Measurements from ENCODE around the gene KCNQ1. TPM values are rescaled to one million over a fixed set of nuclear protein-coding genes. Genes with fewer than 3 reads are reported as not detected.

KCNQ1 gene
- total and polyA plus RNA-seq, 2 donors (not counting 1 experiment from before 2014, with no cell fraction given) = 21.5 to 28.8 TPM

DNA sequence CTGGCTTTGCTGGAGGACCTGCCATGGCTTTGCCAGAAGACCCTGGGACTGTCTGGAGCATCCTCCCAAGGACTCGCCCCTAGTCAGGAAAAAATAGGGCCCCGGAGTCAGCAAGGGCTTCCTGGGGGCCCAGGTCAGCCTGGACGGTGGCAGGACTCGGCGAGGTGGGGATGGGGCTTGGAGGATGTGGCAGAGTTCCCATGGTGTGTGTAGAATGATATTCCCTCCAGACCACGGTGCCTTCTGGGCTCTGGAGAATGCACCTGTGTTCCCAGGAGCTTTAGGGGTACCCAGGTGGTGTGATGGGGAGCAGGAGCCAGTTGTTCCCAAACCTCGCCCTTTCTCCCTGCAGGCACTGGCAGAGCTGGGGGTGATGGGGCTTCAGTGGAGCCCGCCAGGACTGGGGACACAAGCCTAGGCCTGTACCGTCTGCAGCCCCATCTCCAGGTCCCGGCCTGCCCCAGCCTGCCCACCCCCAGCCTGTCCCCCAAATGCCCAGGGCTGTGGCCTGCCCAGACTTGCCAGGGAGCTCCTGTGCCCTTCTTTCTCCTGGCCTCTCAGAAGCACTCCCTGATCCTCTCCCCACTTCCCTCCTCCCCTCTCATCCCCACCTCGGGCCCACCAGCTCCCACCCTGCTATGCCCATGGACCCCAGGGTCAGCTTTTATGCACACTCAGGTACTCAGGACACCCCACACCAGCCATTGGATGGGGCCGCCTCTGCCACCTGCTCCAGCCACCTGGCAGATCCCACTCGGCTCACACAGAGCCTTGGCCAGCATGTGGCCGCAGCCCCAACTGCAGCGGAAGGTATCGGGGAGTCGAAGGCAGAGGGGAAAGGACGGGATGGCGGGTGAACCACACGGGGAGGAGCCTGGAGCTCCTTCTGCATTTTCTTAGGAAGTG, 358.6 kb downstream of the KCNQ1 start:
- H3K4me1 Mint-ChIP-seq = no peaks in the 10 kb centered on the region
- H3K27ac ChIP-seq (ENCODE audit: low read length in 2 of 2) = no peak overlapping the region
- H3K27me3 ChIP-seq (replicated peaks in 1 of 4; ENCODE audit: control extremely low read depth in 1 of 4, control insufficient read depth in 3 of 4, insufficient read depth in 4 of 4, low read length in 3 of 4) = no peaks in the 10 kb centered on the region
- CTCF ChIA-PET = no interaction called here
- no peak overlapping the region for H3K27ac Mint-ChIP-seq
- no peak for ATAC-seq (ENCODE audit: low read depth)
- peaks cover 1% of the 10 kb centered on the region for H3K9me3 Mint-ChIP-seq (ENCODE audit: insufficient read depth)
- no peak overlapping the region for H3K4me3 ChIP-seq (ENCODE audit: control extremely low read depth in 1 of 5, extremely low read depth in 1 of 5, insufficient read depth in 1 of 5, low read depth in 2 of 5, low read length in 4 of 5)
- no peak for DNase-seq
- 91% methylated on average over 20 of the region's 20 CpGs for WGBS (ENCODE audit: insufficient coverage)
- peaks cover 0 to 19% (median 0%) of the 10 kb centered on the region in 3 donors for H3K9me3 ChIP-seq (ENCODE audit: control extremely low read depth in 1 of 3, control insufficient read depth in 2 of 3, insufficient read depth in 1 of 3, low read length in 2 of 3)
- POLR2A ChIA-PET = no interaction called here
- TF ChIP-seq EZH2 (IDR thresholded peaks at IDR 0.05; ENCODE audit: borderline replicate concordance, insufficient read depth, low read depth, low read length, poor library complexity, severe bottlenecking) (no peak), CTCF (IDR thresholded peaks at IDR 0.05) (no peak)
- H3K79me2 ChIP-seq (ENCODE audit: control insufficient read depth, insufficient read depth, low read length) = no peaks in the 10 kb centered on the region
- no peak overlapping the region for H3K4me3 Mint-ChIP-seq
- H3K36me3 ChIP-seq (replicated peaks in 1 of 2; ENCODE audit: control extremely low read depth in 1 of 2, control insufficient read depth in 1 of 2, extremely low read depth in 1 of 2, insufficient read depth in 2 of 2, low read length in 1 of 2) = no peaks in the 10 kb centered on the region
- no peaks in the 10 kb centered on the region for H3K27me3 Mint-ChIP-seq
- no peaks in the 10 kb centered on the region for H4K20me1 ChIP-seq (ENCODE audit: control insufficient read depth, insufficient read depth, low read length, poor library complexity, severe bottlenecking)
- no peak overlapping the region for H3K9ac ChIP-seq (ENCODE audit: low read length)
- H3K4me2 ChIP-seq (replicated peaks; ENCODE audit: low read depth, low read length, poor library complexity, severe bottlenecking) = no peak overlapping the region
- no peaks in the 10 kb centered on the region for H3K4me1 ChIP-seq (ENCODE audit: control insufficient read depth in 2 of 2, insufficient read depth in 2 of 2, low read length in 2 of 2)
- no peak overlapping the region for H2AFZ ChIP-seq (ENCODE audit: insufficient read depth, low read depth, low read length, poor library complexity, severe bottlenecking)
- intact Hi-C loops (cut with micrococcal nuclease) = no loop called here

DNA sequence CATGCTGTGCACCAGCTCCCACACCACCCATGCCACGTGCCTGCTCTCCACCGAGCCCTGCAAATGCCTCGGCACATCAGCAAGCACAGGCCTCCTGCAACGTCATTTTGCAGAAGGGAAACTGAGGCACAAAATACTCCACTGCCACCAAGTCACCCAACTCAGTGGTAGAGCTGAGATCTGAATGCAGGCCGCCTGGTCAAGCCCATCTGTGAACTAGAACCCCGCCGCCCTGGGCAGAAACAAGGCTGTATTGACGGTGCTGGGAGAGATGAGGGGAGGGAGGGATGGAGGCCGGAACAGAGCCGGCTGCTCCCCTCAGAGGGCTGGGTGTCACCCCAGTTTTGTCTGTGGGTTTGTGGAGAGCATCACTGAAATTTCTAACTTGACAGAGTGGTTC, 359.4 kb downstream of the KCNQ1 start:
- ATAC-seq (ENCODE audit: low read depth) (no peak), DNase-seq (no peak)
- H3K4me3 ChIP-seq (ENCODE audit: control extremely low read depth in 1 of 5, extremely low read depth in 1 of 5, insufficient read depth in 1 of 5, low read depth in 2 of 5, low read length in 4 of 5) = no peak overlapping the region
- peaks cover 1% of the 10 kb centered on the region for H3K9me3 Mint-ChIP-seq (ENCODE audit: insufficient read depth)
- H3K27me3 Mint-ChIP-seq = no peaks in the 10 kb centered on the region
- no peak overlapping the region for H2AFZ ChIP-seq (ENCODE audit: insufficient read depth, low read depth, low read length, poor library complexity, severe bottlenecking)
- 97% methylated on average over 5 of the region's 10 CpGs for WGBS (ENCODE audit: insufficient coverage)
- intact Hi-C loops (cut with micrococcal nuclease) = no loop called here
- POLR2A ChIA-PET = no interaction called here
- no peaks in the 10 kb centered on the region for H4K20me1 ChIP-seq (ENCODE audit: control insufficient read depth, insufficient read depth, low read length, poor library complexity, severe bottlenecking)
- no peak overlapping the region for H3K27ac Mint-ChIP-seq
- no peaks in the 10 kb centered on the region for H3K79me2 ChIP-seq (ENCODE audit: control insufficient read depth, insufficient read depth, low read length)
- no peak for TF ChIP-seq CTCF (IDR thresholded peaks at IDR 0.05)
- no peak for TF ChIP-seq EZH2 (IDR thresholded peaks at IDR 0.05; ENCODE audit: borderline replicate concordance, insufficient read depth, low read depth, low read length, poor library complexity, severe bottlenecking)
- no peak overlapping the region for H3K27ac ChIP-seq (ENCODE audit: low read length in 2 of 2)
- H3K4me3 Mint-ChIP-seq = no peak overlapping the region
- no peaks in the 10 kb centered on the region for H3K27me3 ChIP-seq (replicated peaks in 1 of 4; ENCODE audit: control extremely low read depth in 1 of 4, control insufficient read depth in 3 of 4, insufficient read depth in 4 of 4, low read length in 3 of 4)
- no peak overlapping the region for H3K9ac ChIP-seq (ENCODE audit: low read length)
- H3K9me3 ChIP-seq (ENCODE audit: control extremely low read depth in 1 of 3, control insufficient read depth in 2 of 3, insufficient read depth in 1 of 3, low read length in 2 of 3) = peaks cover 0 to 15% (median 0%) of the 10 kb centered on the region in 3 donors
- H3K4me2 ChIP-seq (replicated peaks; ENCODE audit: low read depth, low read length, poor library complexity, severe bottlenecking) = no peak overlapping the region
- no peaks in the 10 kb centered on the region for H3K4me1 Mint-ChIP-seq
- no peaks in the 10 kb centered on the region for H3K4me1 ChIP-seq (ENCODE audit: control insufficient read depth in 2 of 2, insufficient read depth in 2 of 2, low read length in 2 of 2)
- CTCF ChIA-PET = no interaction called here
- H3K36me3 ChIP-seq (replicated peaks in 1 of 2; ENCODE audit: control extremely low read depth in 1 of 2, control insufficient read depth in 1 of 2, extremely low read depth in 1 of 2, insufficient read depth in 2 of 2, low read length in 1 of 2) = no peaks in the 10 kb centered on the region

Measured in B cell (primary cell).